Measurements from ENCODE around the gene SGCG.
"Not testable (repeated sequence)": the region's sequence is repeated elsewhere in the genome, so short reads cannot be mapped to it uniquely, and the experiment has no call there.

The SGCG gene

DNA sequence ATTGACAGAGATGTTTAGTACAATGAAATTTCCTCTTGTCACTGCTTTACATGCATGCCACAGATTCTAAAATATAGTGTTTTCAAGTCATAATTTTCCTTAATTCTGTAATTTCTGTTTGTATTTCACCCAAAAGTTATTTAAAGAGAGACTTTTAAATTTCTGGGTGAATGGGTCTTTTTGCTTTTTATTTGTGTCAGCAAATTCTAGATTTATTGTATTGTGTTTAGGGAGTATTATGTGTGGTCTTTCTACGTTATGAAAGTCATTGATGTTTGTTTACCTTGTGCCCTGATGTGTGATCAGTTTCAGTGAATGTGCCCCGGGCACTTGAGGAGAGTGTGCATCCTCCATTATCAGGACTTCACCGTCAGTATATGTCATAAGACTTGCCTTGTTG is 92.7 kb downstream of the SGCG start:
- Mint-ChIP-seq H3K27me3 (peaks cover 3% of the 10 kb centered on the region), H3K36me3 (no peaks in the 10 kb centered on the region), H3K9me3 (ENCODE audit: low read depth) (no peaks in the 10 kb centered on the region), H3K4me3 (no peak overlapping the region), H3K27ac (no peak overlapping the region), H3K4me1 (ENCODE audit: low read depth) (peaks cover 1% of the 10 kb centered on the region)

DNA sequence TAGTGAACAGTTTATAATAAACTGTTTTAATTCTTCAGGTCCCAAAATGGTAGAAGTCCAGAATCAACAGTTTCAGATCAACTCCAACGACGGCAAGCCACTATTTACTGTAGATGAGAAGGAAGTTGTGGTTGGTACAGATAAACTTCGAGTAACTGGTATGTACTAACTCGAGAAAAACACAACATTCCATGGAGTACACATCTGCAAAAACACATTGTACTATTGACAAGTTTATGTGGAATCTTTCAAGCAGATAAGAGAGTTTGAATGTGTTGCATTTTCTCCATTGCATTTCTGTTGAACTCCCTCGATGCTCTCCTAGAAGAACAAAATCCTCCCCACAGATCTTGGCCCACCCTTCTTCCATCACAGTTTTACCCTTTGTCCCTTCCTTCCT is 98.5 kb downstream of the SGCG start:
- no peak overlapping the region for H3K4me3 Mint-ChIP-seq
- peaks cover 5% of the 10 kb centered on the region for H3K27me3 Mint-ChIP-seq
- H3K36me3 Mint-ChIP-seq, result no peaks in the 10 kb centered on the region
- H3K9me3 Mint-ChIP-seq (ENCODE audit: low read depth), result peaks cover 7% of the 10 kb centered on the region
- no peaks in the 10 kb centered on the region for H3K4me1 Mint-ChIP-seq (ENCODE audit: low read depth)
- no peak overlapping the region for H3K27ac Mint-ChIP-seq

DNA sequence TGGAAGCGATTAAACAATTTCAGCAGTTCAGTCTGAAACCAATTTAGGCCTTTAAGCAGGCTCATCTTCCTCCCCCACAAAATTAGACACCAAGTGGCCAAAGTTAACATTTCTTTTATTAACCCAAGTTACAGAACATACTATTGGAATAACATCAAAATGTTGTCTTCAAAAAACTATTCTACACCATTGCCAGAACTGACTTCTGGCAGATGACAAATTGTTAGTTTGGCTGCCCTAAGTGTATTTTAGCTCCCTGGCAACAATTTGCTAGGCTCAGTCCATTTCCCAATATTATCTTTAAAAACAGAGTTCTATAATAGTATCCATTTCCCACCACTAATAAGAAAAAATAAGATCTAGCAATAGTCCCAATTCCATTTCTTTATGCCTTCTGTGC is 107.8 kb downstream of the SGCG start:
- Mint-ChIP-seq H3K4me3 (no peak overlapping the region), H3K27ac (no peak overlapping the region), H3K4me1 (ENCODE audit: low read depth) (no peaks in the 10 kb centered on the region), H3K9me3 (ENCODE audit: low read depth) (no peaks in the 10 kb centered on the region), H3K27me3 (peaks cover 2% of the 10 kb centered on the region), H3K36me3 (no peaks in the 10 kb centered on the region)

DNA sequence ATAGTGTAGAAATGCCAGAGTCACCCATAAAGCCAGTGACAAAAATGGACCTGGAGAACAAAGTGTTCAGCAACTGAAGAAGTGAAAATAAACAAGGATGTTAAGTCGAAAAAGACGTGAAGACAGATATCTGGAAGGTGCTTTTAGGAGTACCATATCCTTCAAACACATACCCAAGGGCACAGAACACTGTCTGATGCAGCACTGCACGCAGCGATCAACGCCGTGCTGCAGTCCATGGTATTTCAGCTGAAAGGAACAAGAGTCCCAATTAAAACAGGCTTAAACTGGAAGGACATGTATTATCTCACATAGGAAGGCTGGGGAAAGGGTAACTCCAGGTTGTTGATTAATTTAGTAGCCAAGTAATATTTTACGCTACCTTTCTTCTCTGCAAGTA is 108.2 kb downstream of the SGCG start:
- Mint-ChIP-seq H3K36me3 (no peaks in the 10 kb centered on the region), H3K4me1 (ENCODE audit: low read depth) (no peaks in the 10 kb centered on the region), H3K27ac (no peak overlapping the region), H3K9me3 (ENCODE audit: low read depth) (no peaks in the 10 kb centered on the region), H3K4me3 (no peak overlapping the region), H3K27me3 (peaks cover 2% of the 10 kb centered on the region)

DNA sequence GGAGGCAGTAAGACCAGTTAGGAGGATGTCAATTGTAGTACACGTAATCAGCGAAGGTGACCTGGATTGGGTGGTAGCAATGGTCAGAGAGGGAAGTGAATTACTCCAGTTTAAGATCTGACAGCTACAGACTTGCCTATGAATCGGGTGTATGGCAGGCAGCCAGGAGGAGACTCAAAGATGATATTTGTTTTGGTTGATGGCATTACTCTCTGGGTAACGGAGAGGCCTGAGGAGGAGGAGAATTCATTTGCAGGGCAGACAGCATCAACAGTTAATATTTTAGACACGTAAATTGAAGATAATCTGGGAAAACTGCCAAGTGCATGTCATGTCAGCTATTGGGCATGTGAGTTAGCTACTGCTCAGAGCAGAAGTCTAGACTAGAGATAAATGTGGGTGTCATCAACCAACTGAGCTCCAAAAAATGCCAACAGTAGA is 109.2 kb downstream of the SGCG start:
- H3K36me3 Mint-ChIP-seq, result no peaks in the 10 kb centered on the region
- no peak overlapping the region for H3K27ac Mint-ChIP-seq
- H3K27me3 Mint-ChIP-seq, result peaks cover 2% of the 10 kb centered on the region
- H3K4me1 Mint-ChIP-seq (ENCODE audit: low read depth), result no peaks in the 10 kb centered on the region
- H3K9me3 Mint-ChIP-seq (ENCODE audit: low read depth), result no peaks in the 10 kb centered on the region
- H3K4me3 Mint-ChIP-seq, result no peak overlapping the region

DNA sequence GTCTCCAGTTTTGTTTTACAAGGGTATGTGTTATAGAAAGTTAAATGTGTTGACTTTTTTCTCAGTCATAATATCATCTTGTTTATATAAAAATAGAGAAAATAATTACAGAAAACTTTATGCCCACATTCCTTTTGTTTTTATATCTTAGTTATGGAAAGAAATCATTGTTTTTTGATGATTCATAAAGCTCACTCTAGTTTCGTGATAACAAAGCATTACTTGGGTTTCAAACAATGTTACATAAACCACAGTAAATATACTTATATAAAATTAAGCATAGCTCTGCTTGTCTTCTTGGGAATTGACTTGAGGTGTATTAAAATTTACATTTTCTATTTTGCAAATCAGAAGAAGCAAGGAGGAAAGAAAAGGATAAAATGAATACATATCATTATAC is 111.8 kb downstream of the SGCG start:
- Mint-ChIP-seq H3K36me3 (peaks cover 2% of the 10 kb centered on the region), H3K4me3 (no peak overlapping the region), H3K4me1 (ENCODE audit: low read depth) (no peaks in the 10 kb centered on the region), H3K27me3 (no peaks in the 10 kb centered on the region), H3K9me3 (ENCODE audit: low read depth) (no peaks in the 10 kb centered on the region), H3K27ac (no peak overlapping the region)

DNA sequence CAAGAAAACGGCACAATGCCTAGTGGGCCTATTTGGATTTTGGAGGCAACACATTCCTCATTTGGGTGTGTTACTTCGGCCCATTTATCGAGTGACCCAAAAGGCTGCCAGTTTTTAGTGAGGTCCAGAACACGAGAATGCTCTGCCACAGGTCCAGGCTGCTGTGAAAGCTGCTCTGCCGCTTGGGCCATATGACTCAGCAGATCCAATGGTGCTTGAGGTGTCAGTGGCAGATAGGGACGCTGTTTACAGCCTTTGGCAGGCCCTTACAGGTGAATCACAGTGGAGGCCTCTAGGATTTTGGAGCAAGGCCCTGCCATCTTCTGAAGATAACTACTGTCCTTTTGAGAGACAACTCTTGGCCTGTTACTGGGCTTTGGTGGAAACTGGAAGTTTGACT is 134.1 kb downstream of the SGCG start:
- not testable (repeated sequence) for H3K4me3 Mint-ChIP-seq; H3K36me3 Mint-ChIP-seq; H3K9me3 Mint-ChIP-seq (ENCODE audit: low read depth); H3K27ac Mint-ChIP-seq; H3K4me1 Mint-ChIP-seq (ENCODE audit: low read depth)
- H3K27me3 Mint-ChIP-seq, result peaks cover 12% of the 10 kb centered on the region

DNA sequence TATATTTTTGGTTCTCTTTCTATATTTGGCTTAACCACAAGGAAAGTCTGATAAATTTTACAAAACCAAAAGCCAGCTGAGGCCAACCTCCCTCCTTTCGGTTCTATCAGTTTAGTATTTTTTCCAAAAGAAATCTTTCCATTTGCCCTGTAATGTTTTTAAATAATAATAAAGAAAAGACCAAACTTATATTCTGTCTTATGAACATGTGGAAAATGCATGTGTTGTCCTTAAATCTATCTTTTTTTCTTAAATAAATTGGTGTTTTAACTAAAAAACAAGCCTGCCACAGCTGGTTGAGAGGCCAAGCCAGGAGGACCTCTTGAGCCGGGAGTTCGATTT is 139.1 kb downstream of the SGCG start:
- peaks cover 21% of the 10 kb centered on the region for H3K4me1 Mint-ChIP-seq (ENCODE audit: low read depth)
- no peak overlapping the region for H3K4me3 Mint-ChIP-seq
- no peaks in the 10 kb centered on the region for H3K36me3 Mint-ChIP-seq
- H3K27ac Mint-ChIP-seq, result no peak overlapping the region
- H3K9me3 Mint-ChIP-seq (ENCODE audit: low read depth), result no peaks in the 10 kb centered on the region
- H3K27me3 Mint-ChIP-seq, result peaks cover 10% of the 10 kb centered on the region

DNA sequence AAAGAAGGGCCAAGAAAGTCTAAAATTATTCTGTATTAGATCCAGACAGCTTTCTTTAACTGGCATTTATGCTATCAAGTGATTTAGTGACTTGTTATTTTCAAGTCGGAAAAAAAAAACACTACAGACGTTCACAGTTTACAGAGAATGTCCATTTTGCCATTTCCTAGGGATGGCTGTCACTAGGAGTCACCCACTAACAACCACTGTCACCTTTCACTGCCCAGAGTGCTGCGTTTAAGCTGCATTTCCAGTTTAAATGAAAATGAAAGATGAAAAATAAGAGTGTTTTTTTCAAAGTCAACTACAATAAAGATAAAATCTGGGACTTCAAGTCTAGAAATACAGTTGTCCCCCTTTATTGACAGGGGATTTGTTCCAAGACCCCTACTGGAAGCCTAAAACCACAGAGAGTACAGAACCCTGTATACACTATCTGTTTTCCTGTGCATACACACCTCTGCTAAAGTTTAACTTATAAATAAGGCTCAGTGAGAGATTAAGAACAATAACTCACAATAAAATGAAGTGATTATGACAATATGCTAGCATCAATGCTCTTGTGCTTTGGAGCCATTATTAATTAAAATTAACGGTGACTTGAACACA is 140.3 kb downstream of the SGCG start:
- H3K4me3 Mint-ChIP-seq, result no peak overlapping the region
- peak overlapping the region; percentile 34 for H3K27ac Mint-ChIP-seq
- H3K9me3 Mint-ChIP-seq (ENCODE audit: low read depth), result no peaks in the 10 kb centered on the region
- H3K27me3 Mint-ChIP-seq, result peaks cover 10% of the 10 kb centered on the region
- H3K4me1 Mint-ChIP-seq (ENCODE audit: low read depth), result peaks cover 21% of the 10 kb centered on the region
- H3K36me3 Mint-ChIP-seq, result no peaks in the 10 kb centered on the region

DNA sequence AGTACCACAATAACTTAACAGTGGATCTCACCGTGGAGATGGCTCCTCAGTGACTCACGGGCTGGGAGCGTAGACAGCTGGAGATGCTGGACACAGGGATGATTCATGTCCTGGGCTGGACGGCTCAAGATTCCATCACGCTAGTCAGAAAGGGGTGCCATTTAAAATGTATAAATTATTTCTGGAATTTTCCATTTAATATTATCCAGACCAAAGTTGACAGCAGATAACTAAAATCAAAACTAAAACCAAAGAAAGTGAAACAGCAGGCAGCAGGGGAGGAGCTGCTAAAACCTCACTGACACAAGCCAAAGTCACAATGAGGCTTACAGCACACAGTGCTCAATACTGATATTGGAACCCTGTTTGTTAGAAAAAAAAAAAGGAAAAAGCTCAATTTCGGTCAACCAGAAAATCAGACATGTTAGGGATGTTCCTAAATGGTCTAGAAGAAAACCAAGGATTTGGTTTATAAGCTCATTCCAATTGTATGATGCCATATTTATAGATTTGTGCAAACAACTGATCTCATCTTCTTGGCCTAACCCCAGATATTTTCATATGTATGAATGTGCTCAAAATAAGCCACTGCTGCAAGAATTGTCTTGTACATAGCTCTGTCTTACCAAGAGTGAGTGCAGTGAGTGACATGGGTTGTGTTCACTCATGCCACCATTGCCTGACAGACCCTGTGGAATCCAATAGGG is 140.9 kb downstream of the SGCG start:
- H3K4me1 Mint-ChIP-seq (ENCODE audit: low read depth), result peaks cover 21% of the 10 kb centered on the region

DNA sequence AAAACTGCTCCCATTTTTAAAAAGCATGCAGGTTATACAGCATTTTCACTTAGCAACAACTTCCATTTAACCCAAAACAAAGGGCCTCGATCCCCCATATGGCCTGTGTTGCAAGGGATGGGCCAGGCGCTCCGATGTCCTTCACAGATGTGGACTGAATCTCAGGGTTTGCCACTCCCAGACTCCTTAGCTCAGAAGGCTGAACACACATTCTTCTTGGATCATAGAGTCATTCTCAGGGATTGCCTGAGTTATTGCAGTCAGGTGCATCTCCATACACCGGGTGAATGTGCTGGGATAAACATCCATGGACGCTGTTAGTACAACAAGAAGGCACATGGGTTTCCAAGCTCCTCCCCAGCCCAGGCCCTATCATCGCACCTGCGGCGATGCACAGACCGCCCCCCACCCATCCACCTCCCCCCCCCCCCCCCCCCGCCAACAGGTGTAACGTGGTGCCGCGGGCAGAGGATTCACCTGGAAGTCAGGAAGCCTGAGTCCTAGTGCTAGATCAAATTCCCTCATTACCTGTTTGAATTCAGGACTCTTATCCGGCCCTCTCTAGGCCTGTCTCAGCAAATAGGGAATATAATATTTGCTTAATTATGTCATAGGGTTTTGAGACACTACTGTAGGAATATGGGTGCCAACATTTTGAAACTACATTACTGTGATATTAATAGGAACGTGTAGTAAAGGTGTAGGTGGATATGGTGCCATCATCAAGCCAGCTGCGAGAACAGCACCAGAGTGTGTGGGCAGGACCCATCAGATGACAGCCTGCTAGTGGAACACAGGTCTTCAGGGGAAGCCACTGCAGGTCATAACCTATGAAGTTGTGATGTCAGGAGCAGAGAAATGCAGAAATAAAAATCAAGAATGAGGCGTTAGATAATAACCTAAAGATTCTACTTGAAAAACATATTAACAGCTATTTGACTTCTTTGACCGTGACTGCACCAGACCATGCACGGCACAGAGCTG is 141.9 kb downstream of the SGCG start:
- H3K4me1 Mint-ChIP-seq (ENCODE audit: low read depth), result peaks cover 21% of the 10 kb centered on the region
- no peaks in the 10 kb centered on the region for H3K9me3 Mint-ChIP-seq (ENCODE audit: low read depth)
- no peak overlapping the region for H3K27ac Mint-ChIP-seq
- no peaks in the 10 kb centered on the region for H3K36me3 Mint-ChIP-seq
- H3K4me3 Mint-ChIP-seq, result no peak overlapping the region
- peaks cover 7% of the 10 kb centered on the region for H3K27me3 Mint-ChIP-seq

More for the DNA sequence above, 140.9 kb downstream of the SGCG start:
- Mint-ChIP-seq H3K27ac (peak overlapping the region; percentile 34), H3K36me3 (no peaks in the 10 kb centered on the region), H3K4me3 (peak overlapping the region; percentile 59), H3K9me3 (ENCODE audit: low read depth) (no peaks in the 10 kb centered on the region), H3K27me3 (peaks cover 8% of the 10 kb centered on the region)

DNA sequence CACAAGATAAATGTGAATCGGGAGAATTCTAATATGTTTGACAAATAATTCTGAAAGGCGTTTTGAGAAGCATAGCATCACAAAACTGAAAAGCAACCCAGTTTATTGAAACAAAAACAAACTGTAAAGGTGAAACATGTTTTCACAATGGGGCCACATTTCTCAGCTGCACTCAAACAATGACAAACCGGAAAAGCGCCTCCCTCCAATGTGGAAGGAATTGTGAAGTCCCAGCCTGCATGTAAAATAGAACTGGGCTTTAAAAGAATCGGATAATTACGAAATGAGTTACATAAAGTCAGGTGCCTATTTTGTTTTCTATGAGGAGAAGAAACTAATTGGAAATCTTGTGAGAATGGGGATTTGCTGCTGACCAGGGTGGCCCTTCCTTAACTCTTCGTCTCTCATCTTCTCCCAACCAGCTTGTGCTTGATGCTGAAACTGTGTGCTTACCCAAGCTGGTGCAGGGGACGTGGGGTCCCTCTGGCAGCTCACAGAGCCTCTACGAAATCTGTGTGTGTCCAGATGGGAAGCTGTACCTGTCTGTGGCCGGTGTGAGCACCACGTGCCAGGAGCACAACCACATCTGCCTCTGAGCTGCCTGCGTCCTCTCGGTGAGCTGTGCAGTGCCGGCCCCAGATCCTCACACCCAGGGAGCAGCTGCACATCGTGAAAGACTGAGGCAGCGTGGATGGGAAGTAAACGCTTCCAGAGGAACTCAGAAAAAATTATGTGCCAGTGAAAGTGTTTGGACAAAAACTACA is 143.3 kb downstream of the SGCG start:
- Mint-ChIP-seq H3K36me3 (no peaks in the 10 kb centered on the region), H3K4me3 (no peak overlapping the region), H3K27me3 (peaks cover 4% of the 10 kb centered on the region), H3K27ac (no peak overlapping the region), H3K4me1 (ENCODE audit: low read depth) (peaks cover 20% of the 10 kb centered on the region), H3K9me3 (ENCODE audit: low read depth) (no peaks in the 10 kb centered on the region)

DNA sequence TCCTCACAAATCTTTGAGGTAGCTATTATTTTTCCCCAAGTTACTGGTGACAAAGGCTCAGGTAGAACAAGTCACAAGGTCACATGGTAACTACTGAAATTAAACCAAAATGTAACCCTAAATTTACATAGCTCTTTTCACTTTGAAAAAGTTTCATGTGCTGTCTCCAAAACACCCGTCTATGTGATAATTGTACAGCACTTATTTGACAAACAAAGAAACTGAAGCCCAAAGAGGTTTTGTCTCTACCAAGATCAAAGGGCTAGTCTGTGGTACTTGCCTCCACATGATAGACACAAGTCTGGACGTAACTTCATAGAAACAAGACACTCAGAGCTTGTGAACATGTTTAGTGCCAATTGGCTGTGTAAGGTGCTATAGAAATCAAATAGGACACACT is 144.4 kb downstream of the SGCG start:
- H3K36me3 Mint-ChIP-seq, result no peaks in the 10 kb centered on the region
- peaks cover 10% of the 10 kb centered on the region for H3K9me3 Mint-ChIP-seq (ENCODE audit: low read depth)
- no peak overlapping the region for H3K4me3 Mint-ChIP-seq
- H3K4me1 Mint-ChIP-seq (ENCODE audit: low read depth), result peaks cover 16% of the 10 kb centered on the region
- H3K27me3 Mint-ChIP-seq, result peaks cover 4% of the 10 kb centered on the region
- no peak overlapping the region for H3K27ac Mint-ChIP-seq

DNA sequence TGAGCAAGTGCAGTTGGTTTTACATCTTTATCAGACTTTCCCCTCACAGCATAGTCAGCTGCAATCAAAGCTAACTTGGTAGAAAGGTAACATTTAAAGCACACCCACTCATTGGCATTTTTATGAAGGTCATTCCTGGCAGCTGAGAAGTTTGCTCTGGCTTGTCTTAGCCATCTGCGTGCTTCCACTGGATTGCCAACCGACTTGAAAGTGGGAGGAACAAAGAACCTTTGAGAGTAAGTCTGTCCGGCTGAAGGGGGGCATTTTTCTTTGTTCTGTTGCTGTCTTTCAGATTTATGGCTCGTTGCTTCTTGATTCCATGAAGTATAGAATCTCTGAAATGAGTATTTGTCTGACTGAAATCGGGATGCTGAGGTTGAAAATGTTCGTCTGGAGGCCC is 149.6 kb downstream of the SGCG start:
- no peaks in the 10 kb centered on the region for H3K4me1 Mint-ChIP-seq (ENCODE audit: low read depth)
- H3K36me3 Mint-ChIP-seq, result peaks cover 31% of the 10 kb centered on the region
- H3K9me3 Mint-ChIP-seq (ENCODE audit: low read depth), result peaks cover 35% of the 10 kb centered on the region

More for the DNA sequence above, 149.6 kb downstream of the SGCG start:
- Mint-ChIP-seq H3K27ac (no peak overlapping the region), H3K4me3 (no peak overlapping the region), H3K27me3 (no peaks in the 10 kb centered on the region)

All from activated naive CD8-positive, alpha-beta T cell (primary cell).